Glomerular endothelial cell (primary cell): ENCODE data around the gene RRP1B. TPM values are rescaled to one million over a fixed set of nuclear protein-coding genes. Genes with fewer than 3 reads are reported as not detected.

Experiments used
- DNase-seq: peaks from one replicate; pipeline ENCODE4 v3.0.0-alpha.2; 2011; ENCODE audit warnings: low read depth, low spot score; ENCODE audit errors: extremely low read depth
- total RNA-seq: library from RNA; depleted of rRNA; stranded (reverse); fragments of >200 nt; gene quantifications from 2 replicates; pipeline ENCODE4 v1.2.3, GENCODE V29; 2015

RRP1B gene
- total RNA-seq, 1 donor from 2014 or later = 41.0 TPM

DNA sequence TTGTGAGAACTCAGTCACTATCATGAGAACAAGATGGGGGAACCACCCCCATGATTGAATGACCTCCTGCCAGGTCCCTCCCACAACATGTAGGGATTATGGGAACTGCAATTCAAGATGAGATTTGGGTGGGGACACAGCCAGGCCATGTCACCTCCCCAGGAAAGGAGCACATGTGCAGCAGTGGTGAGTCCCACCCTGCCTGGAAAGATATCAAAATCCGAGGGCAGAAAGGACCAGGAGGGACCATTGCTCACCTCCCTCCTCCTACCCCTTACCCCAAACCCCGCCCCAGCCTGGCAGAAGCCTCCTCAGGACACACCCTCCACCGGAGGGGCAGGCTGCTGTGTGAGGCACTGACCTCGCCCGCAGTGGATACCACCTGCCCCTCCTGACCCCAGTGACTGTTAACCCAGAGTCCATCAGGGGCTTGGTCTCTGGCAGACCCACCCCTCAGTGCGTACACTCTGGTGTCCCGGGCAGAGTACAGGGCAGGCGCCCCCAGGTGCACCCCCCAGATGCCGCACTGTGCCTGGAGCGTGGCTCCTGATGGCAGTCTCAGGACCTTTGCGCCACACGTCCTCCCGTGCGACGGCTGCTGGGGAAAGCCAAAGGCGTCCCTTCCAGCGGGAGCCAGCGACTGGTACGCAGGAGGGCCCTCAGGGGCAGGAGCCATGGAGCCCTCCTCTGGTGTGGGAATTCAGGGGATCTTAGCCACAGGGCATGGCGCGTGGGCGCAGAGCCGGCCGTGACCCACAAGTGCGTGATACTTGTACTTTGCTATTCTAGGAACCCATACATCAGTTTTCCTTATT lies 80.5 kb downstream of the RRP1B start:
- no peak for DNase-seq

DNA sequence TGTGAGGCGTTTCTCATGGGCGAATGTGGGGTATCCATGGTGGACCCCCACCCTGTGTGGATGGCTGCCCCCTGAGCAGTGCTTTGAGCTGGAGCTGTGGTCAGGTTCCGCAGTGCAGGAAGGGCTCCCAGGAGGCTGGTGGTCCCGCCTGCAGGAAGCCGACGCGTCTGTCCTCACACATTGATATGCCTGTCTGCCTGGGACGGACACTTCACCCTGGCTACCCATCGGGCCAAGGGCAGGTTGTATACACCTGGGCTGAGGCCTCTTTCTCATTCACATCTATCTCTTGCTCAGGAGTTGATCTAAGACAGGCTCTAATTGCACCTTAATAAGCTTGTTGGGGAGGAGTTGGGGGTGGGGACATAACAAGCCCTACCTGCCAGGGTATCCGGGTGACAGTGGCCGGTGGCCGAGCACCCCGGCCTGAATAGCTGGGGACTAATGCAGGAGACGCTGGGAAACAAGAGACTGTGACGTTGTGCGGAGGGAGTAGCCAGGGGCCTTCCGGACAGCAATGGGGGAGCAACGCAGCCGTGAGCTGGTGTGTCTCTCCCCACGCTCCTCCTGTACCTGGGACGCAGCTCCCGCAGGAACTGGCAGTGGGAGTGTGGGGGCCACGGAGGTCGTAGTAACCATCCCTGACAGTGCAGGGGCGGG lies 81.3 kb downstream of the RRP1B start:
- no peak for DNase-seq

DNA sequence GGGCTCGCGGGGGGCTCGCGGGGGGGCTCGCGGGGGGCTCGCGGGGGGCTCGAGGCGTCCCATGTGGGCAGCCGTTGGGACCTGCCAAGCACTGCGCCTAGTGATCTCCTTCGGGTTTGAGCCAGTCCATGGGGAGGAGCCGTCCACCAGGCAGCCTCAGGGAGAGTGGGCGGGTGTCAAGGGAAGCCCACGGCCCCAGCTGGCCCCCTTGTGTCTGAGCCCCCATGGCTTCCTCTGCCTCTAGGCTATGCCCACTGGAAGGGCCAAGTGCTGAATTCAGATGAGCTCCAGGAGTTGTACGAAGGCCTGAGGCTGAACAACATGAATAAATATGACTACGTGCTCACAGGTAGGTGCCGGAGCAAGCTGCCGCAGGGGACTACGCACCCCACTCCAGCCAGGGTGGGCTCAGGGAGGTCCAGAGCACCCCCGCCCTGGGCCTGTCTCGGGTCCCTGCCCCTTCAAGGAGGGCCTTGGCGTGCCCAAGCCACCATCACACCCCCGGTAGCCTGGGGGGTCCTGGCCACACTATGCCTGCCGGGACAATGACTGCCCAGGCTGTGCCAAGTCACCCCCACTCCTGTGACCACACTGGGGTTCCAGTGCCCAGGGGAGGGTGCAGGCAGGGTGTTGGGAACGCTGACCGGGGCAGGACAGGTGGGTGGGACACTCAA lies 82.2 kb downstream of the RRP1B start:
- no peak for DNase-seq

DNA sequence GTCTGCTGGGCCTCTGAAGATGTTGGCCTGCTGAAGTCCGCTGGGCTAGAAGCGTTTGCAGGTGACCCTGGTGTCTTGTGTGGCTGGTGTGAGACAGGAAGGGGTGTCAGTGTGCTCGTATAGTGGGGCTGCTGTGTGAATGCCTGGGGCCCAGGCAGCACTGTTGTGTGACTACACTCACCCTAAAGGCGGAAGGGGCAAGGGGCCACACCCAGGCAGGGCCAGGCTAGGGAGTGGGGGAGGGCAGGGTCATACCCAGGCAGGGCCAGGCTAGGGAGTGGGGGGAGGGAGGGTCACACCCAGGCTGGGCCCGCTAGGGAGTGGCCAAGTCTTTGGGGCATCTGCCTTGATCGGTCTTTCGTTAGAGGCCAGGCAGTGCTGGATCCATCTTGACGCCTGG lies 84.6 kb downstream of the RRP1B start:
- no peak for DNase-seq

DNA sequence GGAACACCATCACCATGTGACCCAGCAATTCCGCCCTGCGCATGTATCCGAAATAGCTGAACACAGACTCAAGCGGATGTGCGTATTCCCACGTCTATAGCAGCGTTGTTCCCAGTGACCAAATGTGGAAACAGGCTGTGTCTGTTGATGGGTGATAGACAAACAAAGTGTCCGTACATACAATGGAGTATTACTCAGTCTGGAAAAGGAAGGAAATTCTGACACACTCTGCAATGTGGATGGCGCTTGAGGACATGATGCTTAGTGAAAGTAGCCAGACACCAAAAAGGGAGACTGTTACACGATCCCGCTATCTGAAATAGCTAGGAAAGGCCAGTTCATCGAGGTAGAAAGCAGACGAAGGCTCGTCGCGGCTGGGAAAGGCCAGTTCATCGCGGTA lies 85.4 kb downstream of the RRP1B start:
- DNase-seq = no peak

Other genes starting within 250 kb of the RRP1B start
- 0.34 and 14.8 TPM in 2 replicates for gene SIK1, start 232.4 kb upstream of the RRP1B start, total RNA-seq
- 0.24 and 1.7 TPM in 2 replicates for gene HSF2BP, start 72 bp upstream of the RRP1B start, total RNA-seq
- gene PDXK, start 59.6 kb downstream of the RRP1B start, total RNA-seq = 49.4 and 59.5 TPM in 2 replicates
- gene CSTB, start 116.7 kb downstream of the RRP1B start, total RNA-seq = 33.0 and 55.5 TPM in 2 replicates
- 18.5 and 27.4 TPM in 2 replicates for gene RRP1, start 130.0 kb downstream of the RRP1B start, total RNA-seq
- 47.4 and 60.0 TPM in 2 replicates for gene AGPAT3, start 205.7 kb downstream of the RRP1B start, total RNA-seq